CD4-positive, alpha-beta T cell treated with Interleukin-6 at 100 ng/mL for 8 hours (primary cell): ENCODE results near the gene KIAA1958.

Source experiments
- DNase-seq: peaks from one replicate; pipeline ENCODE4 v3.0.0-alpha.2; 2020; ENCODE audit warnings: mixed read lengths, low spot score

The KIAA1958 gene

GRCh38 chr9:112486221-112487007 lies at the start of gene KIAA1958:
TSS of gene KIAA1958 (plus strand) at chr9:112486827. CDS start at chr9:112574081, 87,254 bp downstream.
- peak; percentile 86 for DNase-seq

GRCh38 chr9:112437406-112437805 lies 49.2 kb upstream of the KIAA1958 start:
- no peak for DNase-seq

- DNase-seq: no peak
Measured at GRCh38 chr9:112439171-112439570, 47.5 kb upstream of the KIAA1958 start.

- DNase-seq: no peak
Measured at GRCh38 chr9:112439825-112440224, 46.8 kb upstream of the KIAA1958 start.

GRCh38 chr9:112443200-112443599 lies 43.4 kb upstream of the KIAA1958 start:
- DNase-seq: peak; percentile 14

GRCh38 chr9:112443636-112444035 lies 43.0 kb upstream of the KIAA1958 start:
- DNase-seq: no peak

GRCh38 chr9:112445196-112445595 lies 41.4 kb upstream of the KIAA1958 start:
- no peak for DNase-seq

GRCh38 chr9:112446080-112446479 lies 40.5 kb upstream of the KIAA1958 start:
- no peak for DNase-seq

GRCh38 chr9:112446526-112446925 lies 40.1 kb upstream of the KIAA1958 start:
- no peak for DNase-seq

GRCh38 chr9:112447283-112447761 lies 39.3 kb upstream of the KIAA1958 start:
- DNase-seq: no peak

GRCh38 chr9:112462855-112463254 lies 23.8 kb upstream of the KIAA1958 start:
- DNase-seq: no peak

- no peak for DNase-seq
Measured at GRCh38 chr9:112465352-112465751, 21.3 kb upstream of the KIAA1958 start.

- no peak for DNase-seq
Measured at GRCh38 chr9:112472996-112473395, 13.6 kb upstream of the KIAA1958 start.

- no peak for DNase-seq
Measured at GRCh38 chr9:112473986-112474385, 12.6 kb upstream of the KIAA1958 start.

- no peak for DNase-seq
Measured at GRCh38 chr9:112475318-112475717, 11.3 kb upstream of the KIAA1958 start.

GRCh38 chr9:112477330-112477729 lies 9.3 kb upstream of the KIAA1958 start:
- no peak for DNase-seq

GRCh38 chr9:112479221-112479620 lies 7.4 kb upstream of the KIAA1958 start:
- DNase-seq: no peak

- no peak for DNase-seq
Measured at GRCh38 chr9:112484607-112485006, 2.0 kb upstream of the KIAA1958 start.

- no peak for DNase-seq
Measured at GRCh38 chr9:112485574-112485973, 1.1 kb upstream of the KIAA1958 start.

GRCh38 chr9:112487008-112487798 lies 576 bp downstream of the KIAA1958 start:
- peak; percentile 25 for DNase-seq

GRCh38 chr9:112487799-112488340 lies 1.2 kb downstream of the KIAA1958 start:
- DNase-seq: no peak

GRCh38 chr9:112489039-112489546 lies 2.5 kb downstream of the KIAA1958 start:
- DNase-seq: no peak
